ENCODE results near the gene CNTNAP2.

Gene CNTNAP2

DNA sequence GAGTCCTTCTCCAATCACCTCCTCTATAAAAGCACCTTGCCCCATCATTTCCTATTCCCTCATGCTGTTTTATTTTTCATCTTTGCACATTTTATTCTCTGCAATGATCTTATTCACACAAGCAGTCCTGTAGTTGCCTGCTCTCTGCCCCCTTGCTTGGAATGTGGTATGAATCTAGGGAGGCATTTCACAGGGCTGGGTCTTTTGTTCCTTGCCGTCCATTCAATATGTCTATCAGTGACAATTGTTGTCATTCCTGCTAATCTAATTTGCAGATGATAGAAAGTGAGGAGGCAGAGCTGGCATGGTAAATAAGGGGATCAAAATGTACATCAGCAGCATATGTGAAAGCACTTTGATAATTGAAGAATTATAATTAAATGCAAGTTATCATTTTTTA is 2227.8 kb downstream of the CNTNAP2 start:
- DNase-seq (ENCODE audit: low spot score): no peak

DNA sequence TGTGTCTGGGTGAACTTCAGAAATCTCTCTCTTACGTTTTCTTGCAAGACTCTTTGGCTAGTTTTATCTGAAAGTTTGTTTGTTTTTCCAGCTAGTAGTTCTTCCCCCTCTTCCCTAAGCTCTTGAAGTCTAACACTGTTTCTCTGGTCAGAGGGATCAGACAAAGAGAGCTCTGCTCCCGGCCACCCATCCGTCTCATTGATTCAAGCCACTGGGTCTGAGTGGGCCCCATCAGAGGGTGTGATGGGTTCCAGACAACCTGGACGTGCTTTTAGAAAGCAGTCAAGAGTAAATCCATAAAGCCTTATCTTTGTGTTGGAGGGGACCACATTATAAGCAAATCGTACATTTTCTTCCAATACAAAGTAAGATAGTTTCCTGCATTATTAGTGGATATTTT is 2231.4 kb downstream of the CNTNAP2 start:
- no peak for DNase-seq (ENCODE audit: low spot score)

DNA sequence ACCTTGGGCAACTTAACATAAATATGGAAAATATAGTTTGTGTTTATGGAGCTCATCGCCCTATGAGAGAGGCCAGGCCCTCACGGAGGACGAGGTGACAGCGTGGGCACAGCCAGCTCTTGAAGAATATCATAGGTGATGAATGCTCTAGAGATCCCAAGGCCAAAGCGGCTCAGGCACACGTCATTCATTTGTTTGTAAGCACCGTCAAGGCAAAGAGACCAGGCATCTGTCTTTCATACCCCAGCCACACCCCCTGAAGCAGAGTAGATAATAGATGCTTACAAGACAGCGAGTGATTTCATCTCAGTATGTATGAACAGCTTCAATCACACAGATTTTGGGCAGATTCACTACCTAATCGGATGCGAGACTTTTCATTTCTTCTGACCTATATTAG is 2231.9 kb downstream of the CNTNAP2 start:
- no peak for DNase-seq (ENCODE audit: low spot score)

DNA sequence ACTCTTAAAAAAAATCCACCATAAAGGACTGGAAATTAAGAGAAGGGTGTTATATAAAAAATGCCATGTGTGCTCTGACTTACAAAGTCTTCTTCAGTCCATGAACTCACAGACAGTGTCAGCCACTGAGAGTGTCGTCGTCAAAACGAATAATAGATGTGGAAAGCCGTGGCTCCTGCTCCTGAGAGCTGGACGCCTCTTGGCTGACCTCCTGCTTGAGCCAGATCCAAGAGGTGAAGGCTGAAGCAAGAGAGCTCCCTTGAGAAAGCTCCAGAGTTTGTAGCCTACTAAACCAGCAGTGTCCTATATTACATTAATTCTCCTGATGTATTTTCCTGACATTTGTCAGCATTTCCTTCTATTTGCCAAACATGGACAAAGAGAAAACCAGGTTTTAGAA is 2239.7 kb downstream of the CNTNAP2 start:
- DNase-seq (ENCODE audit: low spot score): no peak

DNA sequence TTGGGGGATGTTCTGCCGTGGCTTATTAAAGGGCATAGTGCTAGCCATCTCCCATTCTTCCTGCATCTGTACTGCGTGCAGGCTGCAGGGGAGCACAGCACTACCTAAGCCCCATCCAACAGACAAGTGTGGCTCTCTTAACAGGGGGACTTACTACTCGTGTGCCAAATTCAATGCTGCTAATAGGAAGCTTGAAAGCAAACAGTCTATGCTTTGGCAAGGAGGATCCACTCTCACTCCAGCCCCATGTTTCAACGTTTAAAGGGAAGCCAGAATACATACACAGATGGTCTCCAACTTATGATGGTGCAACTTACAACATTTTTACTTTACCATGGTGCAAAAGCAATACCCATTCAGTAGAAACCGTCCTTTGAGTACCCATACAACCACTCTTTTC is 2245.9 kb downstream of the CNTNAP2 start:
- DNase-seq (ENCODE audit: low spot score): no peak

DNA sequence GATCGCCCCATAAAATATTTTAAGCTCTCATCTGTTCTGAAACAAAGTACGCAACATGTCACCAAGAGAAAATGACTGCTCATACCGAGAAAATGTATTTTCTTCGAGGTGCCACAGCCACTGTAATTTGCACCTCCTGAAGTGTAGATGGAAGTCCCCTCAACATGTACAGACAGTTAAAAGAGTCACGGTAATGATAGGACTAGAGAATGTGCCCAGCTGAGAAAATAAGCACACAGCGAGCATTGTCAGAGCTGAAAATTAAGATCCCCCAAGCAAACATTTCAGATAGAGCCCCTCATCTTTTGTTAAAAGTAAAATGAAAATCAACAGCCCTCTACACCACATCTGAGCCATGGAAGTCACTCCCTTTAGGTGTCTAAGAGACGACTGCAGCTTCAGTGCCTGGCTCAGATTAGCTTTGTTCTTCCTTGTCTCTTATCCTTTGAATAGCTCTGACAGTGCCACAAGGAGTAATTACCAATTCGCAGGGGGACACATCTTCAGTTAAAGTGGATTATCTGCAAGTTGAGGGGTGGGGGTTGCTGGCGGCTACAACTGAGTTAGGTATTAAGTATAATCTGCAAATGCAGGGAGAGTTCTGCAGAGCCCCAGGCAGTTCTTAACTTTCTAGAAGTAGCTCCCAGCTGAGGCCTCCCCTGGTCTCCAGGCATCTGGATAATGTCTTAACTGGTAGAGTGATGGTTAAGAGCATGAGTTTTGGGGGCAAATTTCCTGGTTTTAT is 2251.3 kb downstream of the CNTNAP2 start:
- no peak for DNase-seq (ENCODE audit: low spot score)

DNA sequence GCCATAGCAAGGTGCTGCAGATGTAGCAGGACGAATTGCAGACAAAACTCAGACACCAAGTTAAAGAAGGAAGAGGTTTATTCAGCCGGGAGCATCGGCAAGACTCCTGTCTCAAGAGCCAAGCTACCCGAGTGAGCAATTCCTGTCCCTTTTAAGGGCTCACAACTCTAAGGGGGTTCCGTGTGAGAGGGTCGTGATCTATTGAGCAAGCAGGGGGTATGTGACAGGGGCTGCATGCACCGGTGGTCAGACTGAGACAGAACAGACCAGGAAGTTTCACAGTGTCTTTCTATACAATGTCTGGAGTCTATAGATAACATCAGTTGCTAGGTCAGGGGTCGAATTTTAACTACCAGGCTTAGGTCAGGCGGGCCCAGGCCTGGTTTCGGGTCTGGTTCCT is 2252.0 kb downstream of the CNTNAP2 start:
- no peak for DNase-seq (ENCODE audit: low spot score)

DNA sequence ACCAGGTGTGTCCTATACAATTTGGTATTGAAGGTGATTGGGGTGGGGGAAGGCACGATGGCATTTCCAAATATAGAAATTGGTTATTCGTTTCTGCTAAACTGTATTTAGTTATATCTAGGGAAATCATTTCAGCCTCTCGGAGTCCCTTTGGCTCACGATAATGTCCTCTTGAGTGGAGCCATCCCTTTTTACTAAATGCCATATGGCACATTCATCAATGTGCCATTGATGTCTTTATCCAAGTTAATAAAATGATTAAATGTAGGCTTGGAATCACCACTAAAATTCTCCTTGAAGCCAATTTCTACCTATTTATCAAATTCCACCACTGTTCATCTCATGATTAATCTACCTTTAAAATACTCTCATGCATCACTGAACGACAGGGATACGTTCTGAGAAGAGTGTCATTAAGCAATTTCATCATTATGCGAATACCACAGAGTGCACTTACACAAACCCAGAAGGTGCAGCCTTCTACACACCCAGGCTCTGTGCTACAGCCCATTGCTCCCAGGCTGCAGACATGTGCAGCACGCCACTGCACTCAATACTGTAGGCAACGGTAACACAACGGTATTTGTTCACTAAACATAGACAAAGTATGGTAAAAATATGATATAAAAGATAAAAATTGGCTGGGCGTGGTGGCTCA is 2254.8 kb downstream of the CNTNAP2 start:
- DNase-seq (ENCODE audit: low spot score): no peak

DNA sequence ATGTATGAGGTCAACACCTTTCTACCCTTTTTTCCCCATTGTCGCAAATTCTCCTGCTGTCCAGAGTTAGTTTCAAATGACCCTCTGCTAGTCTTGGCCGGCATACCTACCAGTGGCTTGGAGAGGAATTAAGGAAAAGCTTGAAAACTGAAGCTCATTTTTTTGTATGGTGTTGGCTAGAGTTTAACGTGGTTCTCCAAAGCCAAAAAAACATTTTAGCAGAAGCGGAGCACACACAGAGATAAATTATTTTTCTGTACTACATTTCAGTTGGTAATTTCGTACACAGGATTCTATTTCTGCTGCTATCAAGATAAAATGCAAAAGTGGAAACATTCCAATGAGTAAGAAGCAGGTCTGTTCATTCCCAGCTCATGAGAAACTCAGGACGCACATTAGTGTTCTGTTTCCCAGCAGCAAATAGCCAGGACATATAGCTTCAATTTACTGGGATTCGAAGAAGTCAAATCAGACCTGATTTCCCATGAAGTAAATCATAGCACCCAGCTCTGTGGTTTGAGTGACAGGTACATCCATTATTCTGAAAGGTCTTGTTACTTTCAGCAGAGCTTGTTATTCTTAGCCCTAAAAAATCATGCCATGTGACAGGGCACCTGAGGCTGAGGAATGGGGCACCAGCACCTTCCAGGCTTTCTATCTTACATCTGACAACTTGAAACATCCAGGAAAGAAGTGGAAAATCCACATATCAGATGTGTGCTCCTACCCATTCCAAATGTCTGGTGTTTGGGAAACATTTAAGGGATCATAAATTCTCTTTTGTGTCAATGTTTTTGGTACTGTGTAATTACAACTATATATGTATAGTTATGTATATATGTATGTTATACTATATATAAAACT is 2258.0 kb downstream of the CNTNAP2 start:
- no peak for DNase-seq (ENCODE audit: low spot score)

DNA sequence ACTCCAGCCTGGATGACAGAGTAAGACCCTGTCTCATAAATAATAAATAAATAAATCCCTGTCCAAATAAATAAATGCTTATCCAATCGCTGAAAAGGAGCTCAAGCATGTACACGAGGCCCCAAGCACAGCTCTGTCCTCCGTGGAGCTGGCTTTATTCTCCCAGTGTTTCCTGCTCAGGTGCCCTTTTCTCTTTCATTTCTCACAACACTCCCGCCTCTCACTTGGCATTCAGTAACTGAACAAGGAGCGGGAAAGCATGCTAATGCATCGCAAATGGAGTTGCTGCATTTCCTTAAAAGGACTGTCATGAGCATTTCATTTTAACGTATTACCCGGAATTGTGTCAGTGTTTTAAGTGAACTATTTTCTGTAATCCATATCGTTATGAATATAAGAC is 2263.1 kb downstream of the CNTNAP2 start:
- no peak for DNase-seq (ENCODE audit: low spot score)

DNA sequence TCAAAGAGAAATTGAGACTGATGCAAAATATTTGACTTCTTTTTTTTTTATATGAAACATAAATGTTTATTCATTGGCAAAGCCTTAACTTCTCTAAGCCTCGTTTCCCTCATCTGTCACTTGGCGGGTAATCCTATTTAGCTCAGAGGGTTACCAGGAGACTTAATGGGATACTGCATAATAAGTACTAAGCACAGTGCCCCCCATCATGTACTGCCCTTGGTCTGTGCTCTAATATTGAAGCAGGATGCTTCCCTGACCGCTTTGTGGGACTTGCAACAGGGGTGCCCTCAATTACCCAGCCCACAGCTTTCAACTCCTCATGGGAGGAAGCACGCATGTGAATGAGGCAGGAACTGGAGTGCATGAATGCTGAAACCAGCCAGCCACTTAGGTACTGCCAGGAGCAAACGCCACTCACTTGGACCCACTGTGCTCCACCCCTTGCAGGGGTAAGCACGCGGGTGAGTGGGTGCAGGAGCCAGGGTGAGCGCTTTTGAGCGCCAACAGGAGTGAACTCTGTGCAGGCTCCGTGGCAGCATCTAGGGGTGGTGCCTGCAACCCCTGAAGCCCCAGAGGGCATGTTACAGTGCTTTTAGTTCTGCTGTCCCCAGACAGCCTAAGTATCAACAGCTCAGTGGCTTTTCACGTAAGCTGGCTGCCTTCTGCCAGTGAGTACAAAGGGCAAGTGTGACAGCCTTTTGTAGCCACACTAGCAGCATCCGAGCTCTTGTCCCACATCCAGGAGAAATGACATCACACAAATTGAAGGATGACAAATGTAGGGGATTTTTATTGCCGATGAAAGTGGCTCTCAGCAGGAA is 2264.2 kb downstream of the CNTNAP2 start:
- peak; percentile 42 for DNase-seq (ENCODE audit: low spot score)

DNA sequence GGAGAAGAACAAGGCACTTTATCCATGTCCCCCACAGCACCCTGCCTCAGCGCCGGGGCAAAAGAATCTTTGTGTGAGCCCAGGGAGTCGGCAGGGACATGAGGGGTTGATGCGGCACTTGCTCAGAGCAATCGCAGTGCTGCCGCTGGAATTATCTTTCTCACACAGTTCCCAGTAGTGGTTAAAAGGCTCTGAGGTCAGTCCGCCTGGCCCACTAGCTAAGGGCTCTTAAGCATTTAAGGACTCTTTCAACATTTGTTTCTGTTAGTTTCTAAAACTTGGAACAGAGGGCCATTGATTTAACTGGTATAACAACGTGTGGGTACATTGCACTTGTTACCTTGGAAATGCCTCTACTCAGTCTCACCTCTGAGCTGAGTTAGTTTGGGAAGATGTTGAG is 2266.0 kb downstream of the CNTNAP2 start:
- DNase-seq (ENCODE audit: low spot score): no peak

DNA sequence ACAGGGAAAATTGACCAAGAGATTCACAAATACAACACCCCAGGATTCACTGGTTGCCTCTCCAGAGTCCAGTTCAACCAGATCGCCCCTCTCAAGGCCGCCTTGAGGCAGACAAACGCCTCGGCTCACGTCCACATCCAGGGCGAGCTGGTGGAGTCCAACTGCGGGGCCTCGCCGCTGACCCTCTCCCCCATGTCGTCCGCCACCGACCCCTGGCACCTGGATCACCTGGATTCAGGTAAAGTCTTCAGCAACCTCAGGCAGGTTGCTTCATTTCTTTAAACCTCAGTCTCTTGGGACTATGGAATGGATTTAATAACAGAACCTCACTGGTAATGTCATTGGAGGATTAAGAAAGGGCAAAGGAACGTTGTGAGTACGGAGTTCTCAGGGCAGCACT is 2267.1 kb downstream of the CNTNAP2 start:
- no peak for DNase-seq (ENCODE audit: low spot score)

DNA sequence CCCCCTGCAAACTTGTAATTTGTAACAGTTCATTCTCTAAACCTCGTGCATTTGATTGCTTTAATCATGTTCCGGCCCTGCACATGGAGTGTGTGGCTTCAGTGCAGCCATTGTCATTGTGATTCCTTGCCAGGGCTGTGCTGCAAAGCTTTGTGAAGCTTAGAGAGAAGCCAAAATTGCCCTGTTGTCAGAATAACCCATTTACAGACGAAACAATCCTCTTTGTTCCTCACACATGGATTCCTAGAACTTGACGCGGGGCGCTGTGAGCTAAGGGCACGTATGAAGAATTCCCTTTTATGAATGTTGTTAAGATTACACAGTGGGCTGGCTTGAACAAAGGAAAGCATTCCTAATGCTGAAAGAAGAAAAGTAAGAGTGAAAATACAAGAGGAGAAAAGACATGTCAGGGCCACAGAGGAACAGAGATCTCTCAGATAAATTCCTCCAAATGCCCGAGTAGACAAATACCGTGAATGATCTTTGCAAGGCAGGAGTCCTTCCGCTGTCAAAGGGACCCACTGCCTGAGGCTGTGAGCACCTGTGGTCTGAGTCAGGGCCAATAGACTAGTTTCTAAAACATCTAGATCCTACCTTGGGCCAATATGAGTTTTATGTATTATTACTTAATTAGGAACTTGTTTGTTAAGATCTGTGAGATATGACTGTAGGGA is 2268.5 kb downstream of the CNTNAP2 start:
- DNase-seq (ENCODE audit: low spot score): peak; percentile 96

DNA sequence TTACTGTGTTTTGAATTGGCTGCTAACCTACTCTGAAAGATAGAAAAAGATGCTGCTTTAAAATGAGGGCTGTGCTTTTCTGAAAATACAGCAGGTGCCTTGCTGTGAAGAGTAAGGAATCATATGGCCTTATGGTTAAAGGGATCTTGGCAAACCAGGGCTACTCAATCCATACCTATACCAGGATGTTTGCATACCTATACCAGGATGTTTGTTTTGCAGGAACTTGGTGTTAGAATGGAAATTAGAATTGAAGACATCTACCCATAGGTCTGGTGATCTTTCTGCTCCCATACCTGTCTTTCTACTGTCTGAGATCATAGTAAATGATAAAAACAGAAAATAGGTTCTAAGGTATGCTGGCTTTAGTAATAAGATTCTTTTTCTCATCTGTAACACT is 2273.8 kb downstream of the CNTNAP2 start:
- no peak for DNase-seq (ENCODE audit: low spot score)

DNA sequence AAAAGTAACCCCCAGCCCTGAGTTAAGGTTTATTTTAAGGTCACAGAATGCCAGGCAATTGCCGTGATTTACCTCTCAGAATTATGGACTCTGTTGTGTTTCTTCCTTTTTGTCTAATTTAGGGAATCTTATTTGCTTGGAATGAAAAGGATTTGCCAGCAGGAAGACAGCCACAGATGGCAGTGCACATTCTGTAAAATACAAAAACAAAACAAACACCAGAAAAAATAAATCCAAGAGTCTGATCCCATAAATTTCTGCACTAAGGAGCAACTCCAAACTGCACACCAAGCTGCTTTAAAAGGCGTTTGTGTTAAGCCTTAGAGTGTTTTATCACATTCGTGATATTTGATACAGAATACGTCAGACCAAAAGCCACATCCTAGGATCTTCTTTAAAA is 2275.0 kb downstream of the CNTNAP2 start:
- no peak for DNase-seq (ENCODE audit: low spot score)

DNA sequence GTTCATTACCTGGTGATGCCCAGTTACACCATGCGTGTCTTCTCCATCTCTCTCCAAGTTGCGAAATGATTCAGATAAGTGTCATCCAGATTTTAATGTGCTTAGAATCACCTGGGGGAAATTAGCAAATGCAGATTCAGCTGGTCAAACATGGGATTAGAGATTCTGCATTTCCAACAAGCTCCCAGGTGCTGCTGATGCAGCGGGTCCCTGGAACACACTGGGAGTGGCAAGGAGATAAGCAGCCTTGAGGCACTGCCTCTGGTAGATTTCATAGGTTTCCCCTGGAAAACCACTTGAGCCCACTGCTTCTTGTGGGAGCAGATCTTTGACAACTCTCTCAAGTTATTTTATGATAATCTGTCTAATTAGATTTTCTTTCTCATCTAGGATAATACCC is 2278.0 kb downstream of the CNTNAP2 start:
- no peak for DNase-seq (ENCODE audit: low spot score)

DNA sequence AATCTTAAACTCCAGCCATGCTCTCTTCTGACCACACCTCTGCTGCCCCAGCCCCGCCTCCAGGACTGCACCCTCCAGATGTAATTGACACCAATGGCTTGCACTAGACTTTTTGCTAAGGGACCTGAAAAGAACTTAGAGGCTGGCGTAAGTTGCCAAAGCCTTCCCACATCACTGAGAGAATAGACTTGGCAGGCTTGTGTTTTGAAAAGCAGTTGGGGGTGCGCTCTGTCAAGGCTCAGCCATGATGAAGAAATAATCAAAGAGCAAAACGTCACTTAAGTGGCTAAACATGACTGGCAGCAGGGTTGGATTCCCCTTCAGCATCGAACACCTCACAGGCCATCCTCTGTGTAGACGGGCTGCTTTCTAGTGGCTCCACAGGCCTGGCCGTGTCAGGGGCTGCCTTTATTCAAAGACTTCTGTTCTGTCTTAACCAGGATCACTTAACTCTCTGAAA is 2278.8 kb downstream of the CNTNAP2 start:
- DNase-seq (ENCODE audit: low spot score): no peak

DNA sequence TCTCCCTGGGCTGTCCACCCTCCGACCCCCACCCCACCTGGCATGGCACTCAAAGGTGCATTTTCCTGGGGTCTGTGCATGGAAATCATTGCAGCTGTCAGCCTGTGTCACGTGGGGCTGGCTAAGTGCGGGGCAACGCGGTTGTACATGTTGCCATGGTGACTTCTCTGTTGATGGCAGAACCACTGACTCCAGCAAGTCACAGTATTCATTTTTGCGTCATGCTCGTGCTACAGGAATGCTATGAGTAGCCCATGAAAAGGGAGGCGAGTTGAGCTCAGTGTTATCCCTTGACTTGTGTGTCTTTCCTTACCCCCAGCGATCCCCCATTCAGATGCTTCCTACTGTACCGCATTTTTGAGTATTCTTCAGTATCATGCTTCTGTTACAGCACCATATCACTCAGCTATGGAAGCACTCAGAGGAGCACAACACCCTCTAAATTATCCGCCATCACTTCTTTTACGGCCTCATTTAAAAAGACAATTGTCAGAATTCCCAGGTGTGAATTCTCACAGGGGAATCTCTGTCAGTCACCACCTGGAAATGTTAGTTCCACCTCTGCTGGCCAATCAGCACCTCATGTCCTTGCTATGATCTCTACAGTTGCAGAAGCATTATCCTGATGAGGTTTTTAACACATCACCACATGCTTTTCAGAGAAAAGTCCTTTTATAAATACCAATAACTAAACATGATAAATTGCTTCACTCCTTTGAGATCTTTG is 2279.6 kb downstream of the CNTNAP2 start:
- no peak for DNase-seq (ENCODE audit: low spot score)

DNA sequence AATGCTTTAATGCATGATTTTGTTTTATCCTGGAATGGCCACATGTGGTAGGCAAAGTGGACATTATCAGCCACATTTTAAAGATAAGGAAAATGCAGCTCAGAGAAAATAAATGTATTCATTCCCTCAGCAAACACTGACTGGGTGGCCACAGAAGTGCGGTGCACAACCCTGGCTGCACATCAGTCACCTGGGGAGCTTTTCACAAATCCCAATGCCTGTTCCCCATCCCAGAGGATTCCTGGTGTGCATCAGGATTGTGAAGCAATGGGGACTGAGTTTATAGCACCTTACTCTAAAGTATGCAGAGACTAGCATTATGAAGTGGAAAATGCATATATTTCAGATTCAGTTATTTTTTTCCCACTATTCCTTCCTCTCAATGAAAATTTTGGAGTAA is 2280.5 kb downstream of the CNTNAP2 start:
- no peak for DNase-seq (ENCODE audit: low spot score)

DNA sequence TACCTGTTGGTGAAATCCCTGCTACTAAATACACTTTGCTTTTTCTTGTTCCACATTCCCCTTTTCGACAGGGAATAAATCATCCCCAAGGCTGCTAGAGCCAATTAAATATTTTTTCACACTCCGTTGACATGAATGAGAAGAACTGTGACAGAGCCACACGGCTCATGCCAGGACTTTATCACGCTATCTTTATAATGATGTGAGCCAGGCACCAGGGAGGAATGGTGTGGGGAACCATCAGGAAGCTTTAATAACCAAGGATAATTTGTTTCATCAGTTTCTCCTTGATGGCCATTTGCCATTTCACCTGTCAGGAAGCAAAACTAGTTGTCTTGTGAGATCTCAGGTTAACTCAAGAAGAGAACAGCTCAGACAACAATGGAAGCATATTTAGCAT is 2280.9 kb downstream of the CNTNAP2 start:
- no peak for DNase-seq (ENCODE audit: low spot score)
